Endothelial cell (in vitro differentiated cells): Measurements from ENCODE around the gene FARS2. TPM values are rescaled to one million over a fixed set of nuclear protein-coding genes. Genes with fewer than 3 reads are reported as not detected.

Experiments
- DNase-seq: peaks from one replicate; pipeline ENCODE4 v3.0.0; 2021; ENCODE audit warnings: low spot score
- H3K27ac Mint-ChIP-seq: one replicate; pipeline ENCODE4 v1.8.0; 2021; ENCODE audit warnings: mixed read lengths, inconsistent platforms; ENCODE audit not compliant: unreplicated experiment
- H3K27me3 Mint-ChIP-seq: one replicate; pipeline ENCODE4 v1.8.0; 2021; ENCODE audit warnings: mild to moderate bottlenecking, moderate library complexity, mixed read lengths, inconsistent platforms; ENCODE audit not compliant: unreplicated experiment
- H3K36me3 Mint-ChIP-seq: one replicate; pipeline ENCODE4 v1.8.0; 2021; ENCODE audit warnings: mild to moderate bottlenecking, low read depth, mixed read lengths, inconsistent platforms; ENCODE audit not compliant: unreplicated experiment
- H3K4me1 Mint-ChIP-seq: one replicate; pipeline ENCODE4 v1.8.0; 2021; ENCODE audit warnings: mild to moderate bottlenecking, mixed read lengths, inconsistent platforms; ENCODE audit not compliant: unreplicated experiment
- H3K4me3 Mint-ChIP-seq: one replicate; pipeline ENCODE4 v1.8.0; 2021; ENCODE audit warnings: mild to moderate bottlenecking, mixed read lengths, inconsistent platforms; ENCODE audit not compliant: unreplicated experiment
- H3K9me3 Mint-ChIP-seq: one replicate; pipeline ENCODE4 v1.8.0; 2021; ENCODE audit warnings: mixed read lengths, inconsistent platforms; ENCODE audit not compliant: unreplicated experiment
- total RNA-seq: library from RNA; stranded (reverse); fragmentation: NEBNext Ultra II Directional; extraction: Animal tissue kit (Norgen Biotek cat#: 25700); gene quantifications from one replicate; pipeline ENCODE4 v1.2.1, GENCODE V29; 2021; ENCODE audit not compliant: unreplicated experiment
- TF ChIP-seq, protein P1 (sequence below): fragments of 200-600 bp; sonication (generic); IDR thresholded peaks from one replicate; pipeline ENCODE4 v1.5.0; 2021; ENCODE audit warnings: antibody characterized with exemption; ENCODE audit not compliant: unreplicated experiment

Gene FARS2
- total RNA-seq, 1 donor from 2014 or later, result 17.8 TPM

- no peaks in the 10 kb centered on the region for H3K36me3 Mint-ChIP-seq
- DNase-seq, result no peak
- no peaks in the 10 kb centered on the region for H3K9me3 Mint-ChIP-seq
- no peak overlapping the region for H3K27ac Mint-ChIP-seq
- TF ChIP-seq, protein P1, sequence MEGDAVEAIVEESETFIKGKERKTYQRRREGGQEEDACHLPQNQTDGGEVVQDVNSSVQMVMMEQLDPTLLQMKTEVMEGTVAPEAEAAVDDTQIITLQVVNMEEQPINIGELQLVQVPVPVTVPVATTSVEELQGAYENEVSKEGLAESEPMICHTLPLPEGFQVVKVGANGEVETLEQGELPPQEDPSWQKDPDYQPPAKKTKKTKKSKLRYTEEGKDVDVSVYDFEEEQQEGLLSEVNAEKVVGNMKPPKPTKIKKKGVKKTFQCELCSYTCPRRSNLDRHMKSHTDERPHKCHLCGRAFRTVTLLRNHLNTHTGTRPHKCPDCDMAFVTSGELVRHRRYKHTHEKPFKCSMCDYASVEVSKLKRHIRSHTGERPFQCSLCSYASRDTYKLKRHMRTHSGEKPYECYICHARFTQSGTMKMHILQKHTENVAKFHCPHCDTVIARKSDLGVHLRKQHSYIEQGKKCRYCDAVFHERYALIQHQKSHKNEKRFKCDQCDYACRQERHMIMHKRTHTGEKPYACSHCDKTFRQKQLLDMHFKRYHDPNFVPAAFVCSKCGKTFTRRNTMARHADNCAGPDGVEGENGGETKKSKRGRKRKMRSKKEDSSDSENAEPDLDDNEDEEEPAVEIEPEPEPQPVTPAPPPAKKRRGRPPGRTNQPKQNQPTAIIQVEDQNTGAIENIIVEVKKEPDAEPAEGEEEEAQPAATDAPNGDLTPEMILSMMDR, result no peak
- no peaks in the 10 kb centered on the region for H3K27me3 Mint-ChIP-seq
- H3K4me3 Mint-ChIP-seq, result no peak overlapping the region
- H3K4me1 Mint-ChIP-seq, result peaks cover 22% of the 10 kb centered on the region
Measured at GRCh38 chr6:5341845-5342244, 80.5 kb downstream of the FARS2 start.

GRCh38 chr6:5343998-5344397 lies 82.7 kb downstream of the FARS2 start:
- peak overlapping the region; percentile 7 for H3K27ac Mint-ChIP-seq
- no peak overlapping the region for H3K4me3 Mint-ChIP-seq
- no peaks in the 10 kb centered on the region for H3K9me3 Mint-ChIP-seq
- H3K4me1 Mint-ChIP-seq, result peaks cover 10% of the 10 kb centered on the region
- DNase-seq, result peak; percentile 21
- TF ChIP-seq, protein P1, result no peak
- no peaks in the 10 kb centered on the region for H3K27me3 Mint-ChIP-seq
- no peaks in the 10 kb centered on the region for H3K36me3 Mint-ChIP-seq

- no peaks in the 10 kb centered on the region for H3K36me3 Mint-ChIP-seq
- peaks cover 10% of the 10 kb centered on the region for H3K4me1 Mint-ChIP-seq
- TF ChIP-seq, protein P1, result no peak
- H3K9me3 Mint-ChIP-seq, result no peaks in the 10 kb centered on the region
- H3K27ac Mint-ChIP-seq, result no peak overlapping the region
- no peaks in the 10 kb centered on the region for H3K27me3 Mint-ChIP-seq
- DNase-seq, result no peak
- no peak overlapping the region for H3K4me3 Mint-ChIP-seq
Measured at GRCh38 chr6:5345324-5345723, 84.0 kb downstream of the FARS2 start.

- Mint-ChIP-seq H3K27me3 (no peaks in the 10 kb centered on the region), H3K4me3 (no peak overlapping the region)
Measured at GRCh38 chr6:5351552-5352210, 90.4 kb downstream of the FARS2 start.

GRCh38 chr6:5353971-5354370 lies 92.7 kb downstream of the FARS2 start:
- H3K27ac Mint-ChIP-seq, result no peak overlapping the region

More at GRCh38 chr6:5351552-5352210, 90.4 kb downstream of the FARS2 start:
- H3K4me1 Mint-ChIP-seq, result no peaks in the 10 kb centered on the region
- no peaks in the 10 kb centered on the region for H3K36me3 Mint-ChIP-seq
- TF ChIP-seq, protein P1, result no peak
- no peak for DNase-seq
- no peaks in the 10 kb centered on the region for H3K9me3 Mint-ChIP-seq
- H3K27ac Mint-ChIP-seq, result no peak overlapping the region

More at GRCh38 chr6:5353971-5354370, 92.7 kb downstream of the FARS2 start:
- Mint-ChIP-seq H3K9me3 (no peaks in the 10 kb centered on the region), H3K4me3 (no peak overlapping the region), H3K36me3 (no peaks in the 10 kb centered on the region), H3K27me3 (no peaks in the 10 kb centered on the region), H3K4me1 (no peaks in the 10 kb centered on the region)
- DNase-seq, result no peak
- TF ChIP-seq, protein P1, result no peak
